ENCODE results near the gene MAML3. TPM values are rescaled to one million over a fixed set of nuclear protein-coding genes. Genes with fewer than 3 reads are reported as not detected.

MAML3 gene
- total RNA-seq, 5 donors from 2014 or later (not counting 1 experiment from before 2014, with no cell fraction given), result 2.0 to 3.4 (median 2.7) TPM

GRCh38 chr4:139866276-139866962 lies 287.6 kb downstream of the MAML3 start:
- Mint-ChIP-seq H3K36me3 (peaks cover 3% of the 10 kb centered on the region), H3K27ac (no peak overlapping the region), H3K4me3 (no peak overlapping the region), H3K9me3 (no peaks in the 10 kb centered on the region), H3K4me1 (no peaks in the 10 kb centered on the region), H3K27me3 (no peaks in the 10 kb centered on the region)
- ATAC-seq (replicated peaks in 1 of 4) (no peak), DNase-seq (no peak)
- Histone ChIP-seq H3K9me3 (no peaks in the 10 kb centered on the region), H3K27ac (ENCODE audit: low read length) (no peak overlapping the region), H3K4me1 (ENCODE audit: control insufficient read depth in 1 of 2, extremely low read depth in 1 of 2, insufficient read depth in 2 of 2, low read length in 2 of 2) (no peaks in the 10 kb centered on the region), H3K36me3 (ENCODE audit: control insufficient read depth in 2 of 2, extremely low read depth in 1 of 2, insufficient read depth in 1 of 2, low read length in 1 of 2) (no peaks in the 10 kb centered on the region), H3K4me3 (ENCODE audit: control insufficient read depth in 1 of 2, extremely low read depth in 1 of 2, low read length in 1 of 2) (no peak overlapping the region), H3K27me3 (replicated peaks in 1 of 2; ENCODE audit: control insufficient read depth in 2 of 2, extremely low read depth in 1 of 2, insufficient read depth in 2 of 2, low read length in 1 of 2) (no peaks in the 10 kb centered on the region)
- ChIA-PET POLR2A (no interaction called here), CTCF (no interaction called here)
- 95% methylated on average over 4 of the region's 13 CpGs for WGBS (ENCODE audit: insufficient coverage)

- H3K4me1 Mint-ChIP-seq, result no peaks in the 10 kb centered on the region
- WGBS (ENCODE audit: insufficient coverage), result 79% methylated on average over 3 of the region's 5 CpGs
- no peaks in the 10 kb centered on the region for H3K27me3 ChIP-seq (replicated peaks in 1 of 2; ENCODE audit: control insufficient read depth in 2 of 2, extremely low read depth in 1 of 2, insufficient read depth in 2 of 2, low read length in 1 of 2)
- CTCF ChIA-PET, result no interaction called here
- no peak overlapping the region for H3K4me3 ChIP-seq (ENCODE audit: control insufficient read depth in 1 of 2, extremely low read depth in 1 of 2, low read length in 1 of 2)
- H3K36me3 Mint-ChIP-seq, result peaks cover 3% of the 10 kb centered on the region
- H3K4me3 Mint-ChIP-seq, result no peak overlapping the region
- DNase-seq, result no peak
- H3K27ac ChIP-seq (ENCODE audit: low read length), result no peak overlapping the region
- POLR2A ChIA-PET, result no interaction called here
- H3K27ac Mint-ChIP-seq, result no peak overlapping the region
- no peaks in the 10 kb centered on the region for H3K9me3 ChIP-seq
- no peaks in the 10 kb centered on the region for H3K36me3 ChIP-seq (ENCODE audit: control insufficient read depth in 2 of 2, extremely low read depth in 1 of 2, insufficient read depth in 1 of 2, low read length in 1 of 2)
- no peaks in the 10 kb centered on the region for H3K27me3 Mint-ChIP-seq
- no peaks in the 10 kb centered on the region for H3K9me3 Mint-ChIP-seq
- no peak for ATAC-seq (replicated peaks in 1 of 4)
- H3K4me1 ChIP-seq (ENCODE audit: control insufficient read depth in 1 of 2, extremely low read depth in 1 of 2, insufficient read depth in 2 of 2, low read length in 2 of 2), result no peaks in the 10 kb centered on the region
These were observed 288.4 kb downstream of the MAML3 start for GRCh38 chr4:139865537-139865936.

- CTCF ChIA-PET, result no interaction called here
- no CpG with 5 or more reads among the region's 3 CpGs for WGBS (ENCODE audit: insufficient coverage)
- no peak overlapping the region for H3K4me3 Mint-ChIP-seq
These were observed 290.5 kb downstream of the MAML3 start for GRCh38 chr4:139863531-139863930.

GRCh38 chr4:139861471-139861870 lies 292.5 kb downstream of the MAML3 start:
- Histone ChIP-seq H3K27ac (ENCODE audit: low read length) (no peak overlapping the region), H3K27me3 (replicated peaks in 1 of 2; ENCODE audit: control insufficient read depth in 2 of 2, extremely low read depth in 1 of 2, insufficient read depth in 2 of 2, low read length in 1 of 2) (no peaks in the 10 kb centered on the region), H3K4me1 (ENCODE audit: control insufficient read depth in 1 of 2, extremely low read depth in 1 of 2, insufficient read depth in 2 of 2, low read length in 2 of 2) (peaks cover 0 to 13% of the 10 kb centered on the region in 2 experiments), H3K9me3 (no peaks in the 10 kb centered on the region), H3K4me3 (ENCODE audit: control insufficient read depth in 1 of 2, extremely low read depth in 1 of 2, low read length in 1 of 2) (no peak overlapping the region), H3K36me3 (ENCODE audit: control insufficient read depth in 2 of 2, extremely low read depth in 1 of 2, insufficient read depth in 1 of 2, low read length in 1 of 2) (no peaks in the 10 kb centered on the region)
- ATAC-seq (replicated peaks in 1 of 4) (no peak), DNase-seq (no peak)
- Mint-ChIP-seq H3K4me1 (peaks cover 9 to 13% (median 12%) of the 10 kb centered on the region in 3 donors), H3K27ac (no peak overlapping the region), H3K9me3 (no peaks in the 10 kb centered on the region), H3K27me3 (no peaks in the 10 kb centered on the region), H3K4me3 (no peak overlapping the region), H3K36me3 (peaks cover 3% of the 10 kb centered on the region)
- ChIA-PET CTCF (no interaction called here), POLR2A (no interaction called here)
- WGBS (ENCODE audit: insufficient coverage), result 80% methylated on average over 3 of the region's 4 CpGs

More at GRCh38 chr4:139863531-139863930, 290.5 kb downstream of the MAML3 start:
- Mint-ChIP-seq H3K9me3 (no peaks in the 10 kb centered on the region), H3K27me3 (no peaks in the 10 kb centered on the region), H3K36me3 (peaks cover 3% of the 10 kb centered on the region), H3K27ac (no peak overlapping the region), H3K4me1 (no peaks in the 10 kb centered on the region)
- Histone ChIP-seq H3K9me3 (no peaks in the 10 kb centered on the region), H3K27me3 (replicated peaks in 1 of 2; ENCODE audit: control insufficient read depth in 2 of 2, extremely low read depth in 1 of 2, insufficient read depth in 2 of 2, low read length in 1 of 2) (no peaks in the 10 kb centered on the region), H3K27ac (ENCODE audit: low read length) (no peak overlapping the region), H3K4me1 (ENCODE audit: control insufficient read depth in 1 of 2, extremely low read depth in 1 of 2, insufficient read depth in 2 of 2, low read length in 2 of 2) (no peaks in the 10 kb centered on the region), H3K36me3 (ENCODE audit: control insufficient read depth in 2 of 2, extremely low read depth in 1 of 2, insufficient read depth in 1 of 2, low read length in 1 of 2) (no peaks in the 10 kb centered on the region), H3K4me3 (ENCODE audit: control insufficient read depth in 1 of 2, extremely low read depth in 1 of 2, low read length in 1 of 2) (no peak overlapping the region)
- POLR2A ChIA-PET, result no interaction called here
- DNase-seq (no peak), ATAC-seq (replicated peaks in 1 of 4) (no peak)

- 84% methylated on average over 6 of the region's 9 CpGs for WGBS (ENCODE audit: insufficient coverage)
- no peak overlapping the region for H3K27ac ChIP-seq (ENCODE audit: low read length)
- H3K4me1 Mint-ChIP-seq, result peaks cover 15 to 17% (median 15%) of the 10 kb centered on the region in 3 donors
- no peaks in the 10 kb centered on the region for H3K27me3 ChIP-seq (replicated peaks in 1 of 2; ENCODE audit: control insufficient read depth in 2 of 2, extremely low read depth in 1 of 2, insufficient read depth in 2 of 2, low read length in 1 of 2)
- H3K9me3 ChIP-seq, result no peaks in the 10 kb centered on the region
- no peaks in the 10 kb centered on the region for H3K36me3 ChIP-seq (ENCODE audit: control insufficient read depth in 2 of 2, extremely low read depth in 1 of 2, insufficient read depth in 1 of 2, low read length in 1 of 2)
- DNase-seq (no peak), ATAC-seq (replicated peaks in 1 of 4) (no peak)
- no peaks in the 10 kb centered on the region for H3K9me3 Mint-ChIP-seq
- peaks cover 0 to 18% of the 10 kb centered on the region in 2 experiments for H3K4me1 ChIP-seq (ENCODE audit: control insufficient read depth in 1 of 2, extremely low read depth in 1 of 2, insufficient read depth in 2 of 2, low read length in 2 of 2)
- CTCF ChIA-PET, result no interaction called here
- H3K4me3 Mint-ChIP-seq, result no peak overlapping the region
- no peaks in the 10 kb centered on the region for H3K27me3 Mint-ChIP-seq
- H3K27ac Mint-ChIP-seq, result no peak overlapping the region
- POLR2A ChIA-PET, result no interaction called here
- H3K36me3 Mint-ChIP-seq, result peaks cover 3% of the 10 kb centered on the region
- no peak overlapping the region for H3K4me3 ChIP-seq (ENCODE audit: control insufficient read depth in 1 of 2, extremely low read depth in 1 of 2, low read length in 1 of 2)
These were observed 293.5 kb downstream of the MAML3 start for GRCh38 chr4:139860435-139861024.

- H3K27ac Mint-ChIP-seq, result no peak overlapping the region
- POLR2A ChIA-PET, result no interaction called here
- H3K27me3 Mint-ChIP-seq, result no peaks in the 10 kb centered on the region
- CTCF ChIA-PET, result no interaction called here
- ATAC-seq (replicated peaks in 1 of 4) (no peak), DNase-seq (no peak)
- WGBS (ENCODE audit: insufficient coverage), result 93% methylated on average over 19 of the region's 31 CpGs
- no peak overlapping the region for H3K27ac ChIP-seq (ENCODE audit: low read length)
- peaks cover 0 to 18% of the 10 kb centered on the region in 2 experiments for H3K4me1 ChIP-seq (ENCODE audit: control insufficient read depth in 1 of 2, extremely low read depth in 1 of 2, insufficient read depth in 2 of 2, low read length in 2 of 2)
- H3K4me3 ChIP-seq (ENCODE audit: control insufficient read depth in 1 of 2, extremely low read depth in 1 of 2, low read length in 1 of 2), result no peak overlapping the region
- H3K4me1 Mint-ChIP-seq, result peaks cover 15 to 17% (median 15%) of the 10 kb centered on the region in 3 donors
- peaks cover 3% of the 10 kb centered on the region for H3K36me3 Mint-ChIP-seq
- H3K36me3 ChIP-seq (ENCODE audit: control insufficient read depth in 2 of 2, extremely low read depth in 1 of 2, insufficient read depth in 1 of 2, low read length in 1 of 2), result no peaks in the 10 kb centered on the region
- H3K9me3 Mint-ChIP-seq, result no peaks in the 10 kb centered on the region
- no peaks in the 10 kb centered on the region for H3K27me3 ChIP-seq (replicated peaks in 1 of 2; ENCODE audit: control insufficient read depth in 2 of 2, extremely low read depth in 1 of 2, insufficient read depth in 2 of 2, low read length in 1 of 2)
- H3K4me3 Mint-ChIP-seq, result no peak overlapping the region
- no peaks in the 10 kb centered on the region for H3K9me3 ChIP-seq
These were observed 294.1 kb downstream of the MAML3 start for GRCh38 chr4:139859876-139860275.

Data from T-cell (primary cell).